GM21390 (cell line): ENCODE data around the gene EHD1.
A peak's percentile ranks its signal among the peaks of the same experiment; 100 is the strongest.

Experiments used
- ATAC-seq: cut with Tn5 transposase; IDR thresholded peaks from one replicate; pipeline ENCODE4 v1.9.1; 2021; ENCODE audit not compliant: unreplicated experiment

The EHD1 gene

DNA sequence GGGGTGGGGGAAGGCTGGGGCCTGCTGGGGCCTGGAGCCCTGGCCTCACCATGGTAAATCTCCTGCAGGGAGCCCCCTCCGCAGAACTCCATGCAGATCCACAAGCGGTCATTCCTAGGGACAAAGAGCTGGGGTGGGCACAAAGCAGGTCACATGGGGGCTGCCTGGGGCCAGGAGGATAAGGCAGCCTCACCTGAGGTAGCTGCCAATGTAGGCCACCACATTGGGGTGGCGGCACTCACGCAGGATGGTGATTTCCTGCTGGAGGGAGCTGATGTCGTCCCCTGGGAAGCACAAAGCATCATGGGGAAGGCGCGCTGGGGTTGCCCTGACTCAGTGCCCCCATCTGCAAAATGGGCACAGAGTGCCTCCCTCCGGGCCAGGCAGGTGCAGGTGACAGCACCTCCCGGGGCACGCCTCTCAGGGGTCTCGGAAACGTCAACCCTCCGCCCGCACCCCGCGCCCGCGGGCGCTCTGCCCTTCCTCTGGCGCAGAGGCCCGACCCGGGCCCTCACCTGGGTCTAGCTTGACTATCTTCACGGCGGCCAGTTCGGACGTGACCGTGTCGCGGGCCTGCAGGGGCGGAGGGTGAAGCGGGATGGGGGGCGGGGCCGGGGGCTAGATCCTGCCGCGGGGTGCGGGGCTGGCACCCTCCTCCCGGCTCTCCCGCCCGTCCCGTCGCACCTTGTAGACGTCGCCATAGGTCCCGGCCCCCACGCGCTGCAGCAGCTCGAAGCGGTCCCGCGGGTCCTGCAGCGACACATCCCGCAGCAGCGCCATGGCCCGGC, 75.9 kb downstream of the EHD1 start:
- ATAC-seq, result peak; percentile 3
